Heart left ventricle (tissue), 16 donors: ENCODE data around the gene INF2. TPM values are rescaled to one million over a fixed set of nuclear protein-coding genes. Genes with fewer than 3 reads are reported as not detected.

ENCODE experiments used
- ATAC-seq, 4 donors: fragments of 200-7000 bp; cut with Tn5 transposase; one replicate each; pipeline ENCODE4 v1.9.1; 2020 to 2022; ENCODE audit warnings: moderate library complexity in 4 of 4, mild to moderate bottlenecking in 3 of 4, moderate number of reproducible peaks in 1 of 4
- DNase-seq, 5 donors: peaks; one replicate each; pipeline ENCODE4 v3.0.0-alpha.2; 2020
- H3K27ac ChIP-seq, 12 donors: fragments of 200-600 bp; sonication (generic) in 4 of 12; one replicate each; pipeline versions ENCODE4 v1.5.0 to v1.8.0; 2016 to 2022; ENCODE audit warnings: mild to moderate bottlenecking in 2 of 12
- H3K27me3 ChIP-seq, 9 donors: fragments of 200-600 bp; sonication (generic) in 2 of 9; one replicate each; pipeline versions ENCODE4 v1.5.1 to v1.8.0; 2016 to 2022; ENCODE audit warnings: mild to moderate bottlenecking in 3 of 9
- H3K36me3 ChIP-seq, 9 donors: fragments of 200-600 bp; sonication (generic) in 2 of 9; one replicate each; pipeline versions ENCODE4 v1.5.0 to v1.8.0; 2018 to 2022; ENCODE audit warnings: mild to moderate bottlenecking in 2 of 9
- H3K4me1 ChIP-seq, 12 donors: fragments of 200-600 bp; sonication (generic) in 4 of 12; one replicate each; pipeline versions ENCODE4 v1.5.0 to v1.8.0; 2016 to 2022; ENCODE audit warnings: mild to moderate bottlenecking in 3 of 12
- H3K4me3 ChIP-seq, 12 donors: fragments of 200-600 bp; sonication (generic) in 4 of 12; one replicate each; pipeline versions ENCODE4 v1.5.0 to v1.8.0; 2017 to 2022; ENCODE audit warnings: mild to moderate bottlenecking in 9 of 12, moderate library complexity in 4 of 12
- H3K9me3 ChIP-seq, 12 donors: fragments of 200-600 bp; sonication (generic) in 4 of 12; one replicate each; pipeline versions ENCODE4 v1.5.0 to v1.8.0; 2016 to 2022; ENCODE audit warnings: mild to moderate bottlenecking in 1 of 12
- POLR2A ChIP-seq, 2 donors: fragments of 450-650 bp; IDR thresholded peaks; one replicate each; pipeline ENCODE4 v1.6.1; 2017; ENCODE audit warnings: antibody characterized with exemption in 2 of 2, mild to moderate bottlenecking in 2 of 2, moderate library complexity in 2 of 2
- WGBS, 4 donors: extraction: QIAGEN DNeasy Blood & Tissue Kit in 2 of 4; methylation state at CpG; one replicate each; pipeline versions ENCODE4 v1.1.5 to v1.1.7; 2013 to 2018; 5-methylcytosine and 5-hydroxymethylcytosine counted together
- intact Hi-C, 10 donors: fragments of 100-400 bp; cut with DNase I; formaldehyde crosslinking; loops; one replicate each; pipeline versions ENCODE4 v1.11.1 to v1.14.2; 2022
- polyA plus RNA-seq, 2 donors: library from polyadenylated mRNA; stranded (reverse); fragments of 200-250 nt; gene quantifications; one replicate each; pipeline ENCODE4 v1.2.3, GENCODE V29; 2013
- total RNA-seq, 9 donors: library from RNA; depleted of rRNA in 2 of 9; stranded (reverse); fragments of >200 nt in 2 of 9; fragmentation: NEBNext Ultra II Directional in 3 of 9; extraction: Animal tissue kit (Norgen Biotek cat#: 25700) in 3 of 9; gene quantifications; one replicate each; pipeline versions ENCODE4 v1.1.0 to v1.2.4, GENCODE V29; 2016 to 2023
- TF ChIP-seq, protein P1 (sequence below), 12 donors: fragments of 200-600 bp; sonication (generic) in 4 of 12; IDR thresholded peaks; one replicate each; pipeline versions ENCODE4 v1.5.0 to v1.8.0; 2018 to 2022; ENCODE audit warnings: antibody characterized with exemption in 12 of 12, mild to moderate bottlenecking in 5 of 12
- donor health status: ischemic (EF 13 %, LVEDD 7.1; RV severe dilation, severe dysfunction).
- donor health status: healthy with polysubstance abuse.
- donor health status: DM: no; HTN: yes; CAD: no.
- donor health status: DM: no; HTN: no; CAD: no.
- donor health status: ischemic (EF 25% LVEDD 6.9; RV normal size, moderate dysfunction).
- donor health status: ischemic (EF 25% LVEDD 5.7; RV mildly dilated, moderate dysfunction).
- donor health status: healthy.
- donor health status: DM: yes; HTN: yes; CAD: no.
- donor health status: ischemic (EF 35%, LVEDD 5.7; RV mildly dilated, moderate dysfunction).
- donor health status: nonischemic (EF 11% LVEDD 7.7; RV severe dilation, severe dysfunction).
- donor health status: DM: yes; HTN: yes; CAD: no.
- donor health status: PGD.
- donor health status: ischemic (EF 29% LVEDD 5.4; RV normal size, mild dysfunction).
- donor health status: nonischemic (EF 23%, LVEDD 6.1; RV moderate dilation, normal function).

The INF2 gene
- total and polyA plus RNA-seq, 11 donors: 26.0 to 58.9 (median 28.8) TPM

DNA sequence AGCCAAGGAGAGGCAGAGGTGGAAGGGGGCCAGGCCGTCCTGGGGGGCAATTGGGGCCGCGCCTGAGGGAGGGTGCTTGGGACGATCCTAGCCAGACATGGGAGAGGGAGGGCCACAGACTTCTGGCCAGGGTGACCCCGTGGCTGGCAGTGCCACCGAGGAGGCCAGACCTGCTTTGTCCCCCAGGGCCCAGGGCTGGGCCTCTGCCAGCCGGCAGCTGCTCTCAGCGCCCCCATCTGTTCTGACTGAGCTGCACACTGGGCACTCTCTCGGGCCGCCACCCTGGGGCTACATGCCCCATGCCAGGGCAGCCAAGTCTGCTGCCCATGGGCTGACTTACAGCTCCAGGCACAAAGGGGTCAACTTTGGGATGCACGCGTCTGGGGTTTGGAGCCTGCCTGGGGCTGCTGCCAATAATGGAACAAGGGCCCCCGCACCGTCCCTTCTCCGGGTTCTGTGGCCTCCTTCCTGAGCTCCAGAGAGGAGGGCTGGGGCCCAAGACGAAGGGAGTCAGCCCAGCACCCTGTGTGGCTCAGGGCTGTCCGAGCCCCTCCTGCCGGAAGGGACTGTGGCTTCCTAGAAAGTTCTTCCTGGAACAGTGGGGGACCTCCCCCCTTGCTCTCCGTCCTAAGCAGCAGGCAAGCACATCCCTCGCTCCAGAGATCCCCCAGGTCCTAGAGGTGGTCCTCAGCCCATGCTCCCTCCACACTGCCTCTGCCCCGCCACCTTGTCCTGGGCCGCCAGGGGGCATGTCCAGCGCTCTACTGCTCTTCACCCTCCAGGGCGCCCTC, 35.8 kb downstream of the INF2 start:
- Histone ChIP-seq H3K27me3 (no peaks in the 10 kb centered on the region), H3K27ac (peak overlapping the region; percentile 77 to 98 (median 90)), H3K9me3 (no peaks in the 10 kb centered on the region), H3K4me3 (peak overlapping the region; percentile 63 to 96 (median 78)), H3K4me1 (peaks cover 3 to 76% (median 42%) of the 10 kb centered on the region in 12 donors), H3K36me3 (peaks cover 0 to 7% (median 0%) of the 10 kb centered on the region in 9 donors)
- TF ChIP-seq POLR2A (IDR thresholded peaks at IDR 0.05): no peak
- TF ChIP-seq, protein P1, sequence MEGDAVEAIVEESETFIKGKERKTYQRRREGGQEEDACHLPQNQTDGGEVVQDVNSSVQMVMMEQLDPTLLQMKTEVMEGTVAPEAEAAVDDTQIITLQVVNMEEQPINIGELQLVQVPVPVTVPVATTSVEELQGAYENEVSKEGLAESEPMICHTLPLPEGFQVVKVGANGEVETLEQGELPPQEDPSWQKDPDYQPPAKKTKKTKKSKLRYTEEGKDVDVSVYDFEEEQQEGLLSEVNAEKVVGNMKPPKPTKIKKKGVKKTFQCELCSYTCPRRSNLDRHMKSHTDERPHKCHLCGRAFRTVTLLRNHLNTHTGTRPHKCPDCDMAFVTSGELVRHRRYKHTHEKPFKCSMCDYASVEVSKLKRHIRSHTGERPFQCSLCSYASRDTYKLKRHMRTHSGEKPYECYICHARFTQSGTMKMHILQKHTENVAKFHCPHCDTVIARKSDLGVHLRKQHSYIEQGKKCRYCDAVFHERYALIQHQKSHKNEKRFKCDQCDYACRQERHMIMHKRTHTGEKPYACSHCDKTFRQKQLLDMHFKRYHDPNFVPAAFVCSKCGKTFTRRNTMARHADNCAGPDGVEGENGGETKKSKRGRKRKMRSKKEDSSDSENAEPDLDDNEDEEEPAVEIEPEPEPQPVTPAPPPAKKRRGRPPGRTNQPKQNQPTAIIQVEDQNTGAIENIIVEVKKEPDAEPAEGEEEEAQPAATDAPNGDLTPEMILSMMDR (IDR thresholded peaks at IDR 0.05): peak in 7 of 12 donors; percentile 8 to 53 (median 32)
- intact Hi-C loops: loop anchor here in 2 of 10 donors (10.0 kb wide), 1 partner anchor 140 kb away; no protein-coding TSS in a partner anchor
- 17 to 29% (median 19%) methylated on average over 11 to 24 of the region's 24 CpGs for WGBS, 4 donors
- ATAC-seq (peak; percentile 45 to 65 (median 52)), DNase-seq (peak; percentile 65 to 86 (median 82))

DNA sequence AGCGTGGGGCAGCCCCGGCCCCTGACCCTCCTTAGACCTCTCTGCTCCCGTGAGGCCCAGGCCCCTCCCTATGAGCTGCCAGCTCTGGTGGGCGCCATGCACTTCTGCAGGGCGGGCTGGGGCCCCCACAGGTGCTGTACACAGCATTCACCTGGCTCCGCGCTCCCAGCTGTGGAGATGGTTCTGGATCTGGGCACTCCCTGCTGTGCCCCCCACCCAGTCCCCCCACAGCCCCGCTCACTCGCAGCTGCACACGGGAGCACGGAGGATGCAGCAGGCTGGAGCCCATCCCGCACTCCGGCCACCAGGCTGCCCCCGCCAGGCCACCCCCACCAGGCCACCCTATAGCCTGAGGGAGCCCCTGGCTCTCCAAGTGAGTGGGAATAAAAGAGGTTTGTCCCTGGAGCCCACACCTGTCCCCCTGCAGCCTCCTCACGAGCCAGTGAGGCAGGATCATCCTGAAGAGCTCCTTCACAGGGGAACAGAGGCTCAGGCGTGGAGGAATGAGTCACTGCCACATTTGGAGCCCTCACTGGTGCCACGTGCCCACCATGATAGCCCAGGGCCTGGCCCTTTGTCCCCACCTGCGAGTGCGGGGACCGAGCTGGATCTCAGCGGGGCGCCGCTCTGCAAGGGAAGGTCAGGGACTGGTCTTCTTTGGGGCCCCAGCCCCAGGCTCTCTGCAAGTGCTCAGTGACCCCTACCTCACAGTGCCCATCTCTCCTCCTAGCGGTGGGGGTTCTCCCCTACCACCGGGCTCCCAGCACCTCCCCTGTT, 36.5 kb downstream of the INF2 start:
- H3K27ac ChIP-seq: peak overlapping the region; percentile 14 to 98 (median 90)
- H3K4me1 ChIP-seq: peaks cover 3 to 82% (median 42%) of the 10 kb centered on the region in 12 donors
- H3K36me3 ChIP-seq: peaks cover 0 to 7% (median 0%) of the 10 kb centered on the region in 9 donors
- 47 to 66% (median 62%) methylated on average over 13 to 25 of the region's 25 CpGs for WGBS, 4 donors
- H3K4me3 ChIP-seq: peak overlapping the region in 7 of 12 donors; percentile 63 to 96 (median 83)
- TF ChIP-seq, protein P1 (IDR thresholded peaks at IDR 0.05): no peak
- TF ChIP-seq POLR2A (IDR thresholded peaks at IDR 0.05): no peak
- no peaks in the 10 kb centered on the region for H3K27me3 ChIP-seq
- intact Hi-C loops: loop anchor here in 2 of 10 donors (10.0 kb wide), 1 partner anchor 141 kb away; no protein-coding TSS in a partner anchor
- ATAC-seq (no peak), DNase-seq (no peak)
- no peaks in the 10 kb centered on the region for H3K9me3 ChIP-seq

DNA sequence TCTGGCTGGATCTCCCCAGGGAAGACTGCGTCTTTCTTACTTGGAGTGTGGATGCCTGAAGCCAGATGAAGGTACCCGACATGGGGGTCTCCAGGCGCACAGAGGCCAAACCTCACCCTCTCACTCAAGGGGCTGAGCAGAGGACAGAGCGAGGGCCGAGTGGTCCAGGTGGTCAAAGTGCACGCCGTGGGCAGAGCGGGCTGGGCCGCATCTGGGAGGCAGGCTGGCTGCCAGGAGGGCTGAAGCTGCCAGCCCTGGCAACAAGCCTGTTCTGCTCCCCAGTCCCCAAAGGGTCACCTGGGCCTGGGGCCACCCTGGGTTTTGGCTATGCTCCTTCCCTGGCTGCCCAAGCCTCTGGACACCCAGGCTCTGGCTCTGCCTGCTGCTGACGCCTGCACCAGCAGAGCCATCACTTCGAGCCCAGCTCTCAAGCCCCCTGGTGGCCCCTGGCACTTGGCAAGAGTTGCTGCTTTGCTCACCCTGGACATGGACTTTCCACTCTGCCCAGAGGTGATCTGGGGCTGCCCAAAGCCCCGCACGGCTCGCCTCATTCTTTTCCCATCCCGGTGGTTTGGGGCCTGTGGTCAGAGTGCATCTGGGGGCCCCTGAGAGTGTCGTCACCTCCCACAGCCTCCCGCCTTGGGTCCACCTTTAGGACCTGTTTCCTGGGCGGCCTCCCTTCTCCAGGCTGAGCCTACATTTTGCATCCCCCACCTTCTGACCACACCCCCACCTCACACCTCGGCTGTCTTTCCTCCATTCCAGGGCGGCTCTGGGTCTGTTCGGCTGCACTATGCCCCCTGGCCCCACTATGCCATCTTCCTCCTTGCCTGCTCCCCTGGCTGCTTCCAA, 37.4 kb downstream of the INF2 start:
- no peak for DNase-seq
- Histone ChIP-seq H3K4me1 (peaks cover 3 to 85% (median 43%) of the 10 kb centered on the region in 12 donors), H3K9me3 (no peaks in the 10 kb centered on the region), H3K4me3 (no peak overlapping the region), H3K27me3 (no peaks in the 10 kb centered on the region), H3K36me3 (peaks cover 0 to under 1% (median 0%) of the 10 kb centered on the region in 9 donors), H3K27ac (peak overlapping the region in 9 of 12 donors; percentile 29 to 98 (median 89))
- intact Hi-C loops: loop anchor here in 2 of 10 donors (10.0 kb wide), 1 partner anchor 142 kb away; no protein-coding TSS in a partner anchor
- TF ChIP-seq, protein P1 (IDR thresholded peaks at IDR 0.05): no peak
- no peak for TF ChIP-seq POLR2A (IDR thresholded peaks at IDR 0.05)
- 56 to 73% (median 60%) methylated on average over 16 to 21 of the region's 21 CpGs for WGBS, 4 donors
- ATAC-seq: no peak
